Hypothalamus (tissue), 51 donors: ENCODE data around the gene FAM111B.
A peak's percentile ranks its signal among the peaks of the same experiment; 100 is the strongest.
"Not testable (repeated sequence)": the region's sequence is repeated elsewhere in the genome, so short reads cannot be mapped to it uniquely, and the experiment has no call there.

Experiments
- DNase-seq, 51 donors: peaks; one replicate each; lab custom pipeline; 2025; lab: John Stamatoyannopoulos, UW

The FAM111B gene

GRCh38 chr11:59097113-59097708 is 9.8 kb upstream of the FAM111B start:
- peak in 25 of 51 donors; percentile 1 to 49 (median 13) for DNase-seq

- DNase-seq = not testable (repeated sequence)
These were observed 9.1 kb upstream of the FAM111B start for GRCh38 chr11:59097938-59098337.

GRCh38 chr11:59102259-59102765 is 4.7 kb upstream of the FAM111B start:
- DNase-seq = peak in 25 of 51 donors; percentile 1 to 49 (median 8)

DNA sequence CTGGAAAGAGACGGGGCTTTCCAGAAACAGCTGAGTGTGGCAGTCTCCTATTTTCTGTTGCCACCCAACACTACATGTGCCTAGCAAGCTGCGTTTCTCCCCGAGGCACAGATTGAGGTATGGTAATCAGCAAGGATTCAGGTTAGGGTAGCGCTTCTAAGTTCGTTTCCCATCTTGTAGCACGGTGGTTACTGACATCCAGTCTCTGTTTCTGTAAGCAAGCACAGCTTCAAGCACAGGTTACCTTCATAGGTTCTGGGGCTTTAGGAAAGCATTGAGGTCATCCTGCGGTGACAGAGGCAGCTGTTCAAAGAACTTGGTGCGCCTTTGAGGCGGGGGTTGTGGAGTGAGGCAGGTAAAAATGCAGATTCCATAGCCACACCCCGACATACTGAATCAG is 684 bp downstream of the FAM111B start:
- DNase-seq = not testable (repeated sequence)

DNA sequence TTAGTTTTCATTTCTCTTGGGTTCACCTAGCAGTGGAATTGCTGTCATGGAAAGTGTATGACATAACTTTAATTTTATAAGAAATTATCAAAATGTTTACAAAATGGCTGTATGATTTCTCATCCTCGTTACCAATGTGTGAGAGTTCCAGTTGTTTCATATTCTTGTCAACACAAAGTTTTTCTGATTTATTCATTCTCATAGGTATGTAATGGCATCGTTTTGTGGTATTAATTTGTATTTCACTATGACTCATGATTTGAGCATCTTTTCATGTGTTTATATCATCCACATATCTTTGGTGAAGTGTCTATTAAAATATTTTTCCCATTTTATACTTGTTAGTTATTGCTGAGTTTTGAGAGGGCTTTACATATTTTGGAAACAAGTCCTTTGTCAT is 5.5 kb downstream of the FAM111B start:
- DNase-seq = no peak

DNA sequence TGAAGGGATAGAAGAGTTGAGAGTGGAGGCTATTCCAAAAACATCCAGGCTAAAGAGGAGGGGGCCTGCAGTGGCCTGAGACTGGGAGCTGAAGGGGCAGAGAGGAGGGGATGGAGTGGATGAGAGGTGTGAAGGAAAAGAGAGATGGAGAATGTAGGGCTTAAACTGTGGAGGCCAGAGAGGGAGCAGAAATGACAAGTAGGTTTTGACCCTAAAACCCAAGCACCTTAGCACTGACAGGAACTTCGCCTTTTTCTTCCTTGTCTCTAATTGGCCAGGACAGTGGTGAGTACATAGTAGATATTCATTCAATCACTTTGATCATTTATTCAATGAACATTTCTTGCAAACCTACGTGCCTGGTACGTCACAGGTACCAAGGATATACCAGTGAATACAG is 7.3 kb downstream of the FAM111B start:
- no peak for DNase-seq

DNA sequence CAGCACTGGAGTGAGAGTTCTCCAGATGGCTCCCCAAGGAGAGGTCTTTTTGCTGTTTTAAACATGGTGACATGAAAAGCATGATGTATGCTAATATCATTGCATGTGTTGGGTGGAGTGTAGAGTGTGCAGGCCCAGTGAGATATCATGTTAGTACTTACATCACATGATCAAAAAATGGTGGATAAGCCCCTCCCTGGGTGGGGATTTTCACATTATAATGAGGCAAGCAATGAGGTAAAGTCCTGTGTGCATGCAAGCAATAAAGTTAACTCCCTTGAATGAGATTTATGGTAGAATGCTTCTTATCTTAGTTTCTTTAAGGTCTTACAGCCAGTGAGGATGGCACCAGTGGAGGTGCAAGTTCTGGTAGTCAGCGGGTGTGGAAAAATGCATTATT is 8.5 kb downstream of the FAM111B start:
- DNase-seq = no peak

GRCh38 chr11:59117774-59118173 is 10.7 kb downstream of the FAM111B start:
- DNase-seq = no peak

GRCh38 chr11:59119826-59120225 is 12.8 kb downstream of the FAM111B start:
- DNase-seq = no peak

DNA sequence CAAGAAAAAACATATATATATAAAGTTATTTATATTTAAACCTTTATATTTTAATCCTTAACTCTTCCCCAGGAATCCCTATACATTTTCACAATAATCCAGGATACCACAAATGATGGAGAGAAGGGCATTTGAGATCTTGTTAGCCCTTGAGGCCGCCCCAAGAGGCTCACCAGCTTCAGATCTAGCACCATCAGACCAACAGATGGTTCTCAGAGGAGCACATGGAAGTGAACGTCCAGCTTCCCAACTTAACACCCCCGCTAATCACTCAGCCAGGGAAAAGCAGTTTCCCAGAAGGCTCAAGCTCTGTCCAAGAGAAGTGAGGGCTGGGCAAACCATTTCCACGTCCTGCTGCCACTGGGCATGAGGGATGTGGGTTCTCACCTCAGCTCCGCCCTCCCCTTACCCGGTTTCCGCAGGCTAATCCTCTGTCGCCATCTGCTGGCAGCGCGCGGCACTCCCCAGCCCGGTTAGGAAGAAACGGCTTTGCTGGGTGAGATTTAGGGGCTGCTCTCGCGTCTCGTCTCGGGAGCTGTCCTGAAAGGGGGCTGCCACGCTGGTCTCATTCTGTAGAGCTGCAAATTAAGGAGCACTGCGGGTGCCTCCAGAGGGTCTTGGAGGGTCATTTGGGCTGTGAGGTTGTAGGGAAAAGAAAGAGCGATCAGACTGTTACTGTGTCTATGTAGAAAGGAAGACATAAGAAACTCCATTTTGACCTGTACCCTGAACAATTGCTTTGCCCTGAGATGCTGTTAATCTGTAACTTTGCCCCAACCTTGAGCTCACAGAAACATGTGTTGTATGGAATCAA is 28.8 kb downstream of the FAM111B start:
- peak in 49 of 51 donors; percentile 14 to 84 (median 57) for DNase-seq

DNA sequence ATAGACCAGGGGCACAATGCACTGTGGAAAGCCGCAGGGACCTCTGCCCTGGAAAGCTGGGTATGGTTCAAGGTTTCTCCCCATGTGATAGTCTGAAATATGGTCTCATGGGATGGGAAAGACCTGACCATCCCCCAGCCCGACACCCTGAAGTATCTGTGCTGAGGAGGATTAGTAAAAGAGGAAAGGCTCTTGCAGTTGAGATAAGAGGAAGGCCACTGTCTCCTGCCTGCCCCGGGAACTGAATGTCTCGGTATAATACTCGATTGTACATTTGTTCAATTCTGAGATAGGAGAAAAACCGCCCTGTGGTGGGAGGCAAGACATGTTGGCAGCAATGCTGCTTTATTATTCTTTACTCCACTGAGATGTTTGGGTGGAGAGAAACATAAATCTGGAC is 29.5 kb downstream of the FAM111B start:
- DNase-seq = not testable (repeated sequence)

DNA sequence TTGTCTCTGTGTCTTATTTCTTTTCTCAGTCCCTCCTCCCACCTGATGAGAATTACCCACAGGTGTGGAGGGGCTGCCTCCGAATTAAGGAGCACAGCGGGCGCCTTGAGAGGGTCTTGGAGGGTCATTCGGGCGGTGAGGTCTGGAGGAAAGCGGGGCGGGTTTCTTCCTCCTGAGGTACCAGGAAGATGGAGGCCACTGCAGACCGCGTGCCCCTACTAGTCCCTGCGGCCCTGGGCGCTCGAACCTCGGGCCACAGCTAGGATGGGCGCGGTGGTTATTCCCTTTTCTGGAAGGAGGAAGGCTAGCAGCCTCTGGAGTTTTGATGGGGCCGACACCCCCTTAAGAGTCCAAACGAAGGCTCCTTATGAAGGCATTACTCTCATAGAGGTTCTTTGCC is 30.2 kb downstream of the FAM111B start:
- no peak for DNase-seq

DNA sequence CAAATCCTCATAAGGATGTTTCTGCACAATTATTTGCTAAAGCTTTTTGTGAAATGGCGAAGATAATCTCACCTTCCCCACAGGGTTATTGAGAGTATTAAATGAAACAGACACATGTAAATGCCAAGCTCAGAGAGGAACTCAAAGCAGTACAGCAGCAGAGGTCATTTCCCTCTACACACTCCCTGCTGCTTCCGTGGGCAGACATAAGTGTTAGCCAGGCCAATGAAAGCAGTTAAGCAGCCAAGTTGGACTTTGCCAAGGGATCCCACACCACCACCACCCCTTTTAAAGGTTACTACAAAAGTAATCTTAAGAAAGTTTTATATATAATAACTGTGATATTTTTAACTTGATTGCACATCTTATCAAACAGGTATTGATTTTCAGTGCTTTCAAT is 31.6 kb downstream of the FAM111B start:
- no peak for DNase-seq

GRCh38 chr11:59141191-59141590 is 34.2 kb downstream of the FAM111B start:
- DNase-seq = no peak

- DNase-seq = peak in 1 of 51 donors; percentile 56
These were observed 34.8 kb downstream of the FAM111B start for GRCh38 chr11:59141673-59142460.

- DNase-seq = peak in 50 of 51 donors; percentile 10 to 91 (median 65)
These were observed 35.8 kb downstream of the FAM111B start, which contains the start of gene FAM111A for GRCh38 chr11:59142530-59143507. Gene FAM111A, plus strand, starts transcription at chr11:59142856. Its CDS starts 6,017 bp downstream, at chr11:59148873.

DNA sequence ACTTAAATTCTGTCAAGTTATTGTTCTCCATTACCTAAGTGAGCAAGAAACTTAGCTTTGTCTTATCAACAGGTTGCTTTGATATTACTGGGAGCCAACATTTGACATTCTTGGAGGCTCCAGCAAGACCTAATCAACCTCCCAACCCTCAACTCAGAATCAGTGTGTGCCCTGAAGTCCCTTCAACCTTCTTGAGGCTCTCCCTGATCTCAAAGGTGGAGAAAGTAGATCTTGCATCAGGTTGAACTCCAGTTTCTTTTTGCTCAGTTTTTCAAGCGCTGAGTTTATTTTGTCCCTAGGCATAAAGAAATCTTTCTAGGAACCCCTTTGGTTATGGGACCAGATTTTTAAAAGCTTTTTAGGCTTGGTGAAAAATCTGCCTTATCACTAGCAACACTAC is 37.1 kb downstream of the FAM111B start:
- DNase-seq = peak in 1 of 51 donors; percentile 50

GRCh38 chr11:59144579-59145345 is 37.7 kb downstream of the FAM111B start:
- DNase-seq = peak in 41 of 51 donors; percentile 3 to 62 (median 26)

DNA sequence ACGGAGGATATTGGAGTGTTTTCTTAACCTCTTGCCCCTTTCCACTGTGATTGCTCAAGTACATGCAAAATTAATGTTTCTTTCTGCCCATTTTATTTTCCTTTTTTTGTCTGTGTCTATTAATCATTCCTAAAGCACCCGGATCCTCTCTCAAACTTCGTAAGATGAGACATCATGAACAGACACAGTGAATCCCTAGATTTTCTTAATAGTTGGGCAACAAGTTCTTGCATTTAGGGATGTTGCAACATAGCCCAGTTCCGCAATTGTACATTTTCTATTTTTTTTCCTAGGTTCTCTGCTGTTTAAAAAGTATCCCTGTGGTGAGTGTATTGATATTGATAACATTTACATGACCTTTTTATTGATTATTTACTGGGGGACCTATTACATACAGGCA is 38.5 kb downstream of the FAM111B start:
- DNase-seq = no peak
